HG02973 (cell line): ENCODE data around the gene CFAP77.

ENCODE experiments used
- ATAC-seq: cut with Tn5 transposase; IDR thresholded peaks from one replicate; pipeline ENCODE4 v1.9.1; 2021; ENCODE audit warnings: moderate library complexity; ENCODE audit not compliant: unreplicated experiment

Gene CFAP77

GRCh38 chr9:132590318-132591182, 180.5 kb downstream of the CFAP77 start:
- ATAC-seq, result no peak

- no peak for ATAC-seq
Observed at GRCh38 chr9:132591244-132591643, 181.2 kb downstream of the CFAP77 start.

- ATAC-seq, result no peak
Observed at GRCh38 chr9:132591751-132592314, 181.8 kb downstream of the CFAP77 start.

- ATAC-seq, result no peak
Observed at GRCh38 chr9:132592451-132592850, 182.4 kb downstream of the CFAP77 start.

- no peak for ATAC-seq
Observed at GRCh38 chr9:132594412-132594811, 184.4 kb downstream of the CFAP77 start.

- ATAC-seq, result no peak
Observed at GRCh38 chr9:132595319-132595718, 185.3 kb downstream of the CFAP77 start.

- ATAC-seq, result no peak
Observed at GRCh38 chr9:132596200-132596599, 186.2 kb downstream of the CFAP77 start.

GRCh38 chr9:132597073-132597775, 187.2 kb downstream of the CFAP77 start:
- no peak for ATAC-seq

- ATAC-seq, result no peak
Observed at GRCh38 chr9:132600326-132600984, 190.4 kb downstream of the CFAP77 start.

GRCh38 chr9:132602207-132602606, 192.2 kb downstream of the CFAP77 start:
- ATAC-seq, result no peak

GRCh38 chr9:132605387-132605786, 195.4 kb downstream of the CFAP77 start:
- no peak for ATAC-seq

GRCh38 chr9:132606066-132606465, 196.1 kb downstream of the CFAP77 start:
- ATAC-seq, result no peak

- no peak for ATAC-seq
Observed at GRCh38 chr9:132609184-132609583, 199.2 kb downstream of the CFAP77 start.

GRCh38 chr9:132609829-132610228, 199.8 kb downstream of the CFAP77 start:
- ATAC-seq, result no peak

GRCh38 chr9:132610661-132611060, 200.7 kb downstream of the CFAP77 start:
- no peak for ATAC-seq

- no peak for ATAC-seq
Observed at GRCh38 chr9:132614324-132614723, 204.3 kb downstream of the CFAP77 start.

- ATAC-seq, result no peak
Observed at GRCh38 chr9:132615774-132616173, 205.8 kb downstream of the CFAP77 start.

GRCh38 chr9:132616725-132617124, 206.7 kb downstream of the CFAP77 start:
- no peak for ATAC-seq

GRCh38 chr9:132622159-132622558, 212.1 kb downstream of the CFAP77 start:
- ATAC-seq, result no peak
